ENCODE results near the gene SRPK3.

Gene SRPK3

DNA sequence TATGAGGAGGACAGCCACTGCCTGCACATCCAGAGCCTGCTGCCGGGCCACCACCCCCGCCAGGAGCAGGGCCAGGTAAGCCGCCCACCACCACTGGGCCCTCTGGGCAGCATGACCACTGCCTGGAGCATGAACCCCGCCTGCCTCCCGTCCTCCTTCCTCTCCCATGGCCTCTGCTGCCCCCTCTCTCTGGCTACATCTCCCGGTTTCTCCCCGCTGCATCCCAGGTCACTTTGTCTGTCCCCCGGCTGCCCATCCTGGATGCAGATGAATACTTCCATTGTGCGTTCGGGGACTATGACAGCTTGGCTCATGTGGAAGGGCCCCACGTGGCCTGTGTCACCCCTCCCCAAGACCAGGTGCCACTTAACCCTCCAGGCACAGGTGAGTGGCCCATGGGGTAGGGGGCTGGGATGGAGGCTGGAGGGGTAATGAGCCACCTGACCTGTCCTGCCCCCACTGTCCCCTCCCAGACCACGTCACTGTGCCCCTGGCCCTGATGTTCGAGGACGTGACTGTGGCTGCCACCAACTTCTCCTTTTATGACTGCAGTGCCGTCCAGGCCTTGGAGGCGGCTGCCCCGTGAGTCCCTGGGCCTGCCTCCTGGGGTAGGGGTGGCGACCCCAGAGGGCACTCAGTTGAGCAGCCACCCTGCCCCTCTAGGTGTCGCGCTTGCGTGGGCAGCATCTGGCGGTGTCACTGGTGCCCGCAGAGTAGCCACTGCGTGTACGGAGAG, 10.8 kb upstream of the SRPK3 start:
- DNase-seq = peak in 4 of 10 donors; percentile 18 to 85 (median 69)
- intact Hi-C loops (cut with DNase I) = no loop called here

GRCh38 chrX:153770601-153771414, 10.0 kb upstream of the SRPK3 start:
- DNase-seq = peak in 3 of 10 donors; percentile 11 to 72 (median 35)
- intact Hi-C loops (cut with DNase I) = no loop called here

GRCh38 chrX:153771415-153772315, 9.2 kb upstream of the SRPK3 start:
- peak in 4 of 10 donors; percentile 23 to 80 (median 71) for DNase-seq
- intact Hi-C loops (cut with DNase I) = no loop called here

DNA sequence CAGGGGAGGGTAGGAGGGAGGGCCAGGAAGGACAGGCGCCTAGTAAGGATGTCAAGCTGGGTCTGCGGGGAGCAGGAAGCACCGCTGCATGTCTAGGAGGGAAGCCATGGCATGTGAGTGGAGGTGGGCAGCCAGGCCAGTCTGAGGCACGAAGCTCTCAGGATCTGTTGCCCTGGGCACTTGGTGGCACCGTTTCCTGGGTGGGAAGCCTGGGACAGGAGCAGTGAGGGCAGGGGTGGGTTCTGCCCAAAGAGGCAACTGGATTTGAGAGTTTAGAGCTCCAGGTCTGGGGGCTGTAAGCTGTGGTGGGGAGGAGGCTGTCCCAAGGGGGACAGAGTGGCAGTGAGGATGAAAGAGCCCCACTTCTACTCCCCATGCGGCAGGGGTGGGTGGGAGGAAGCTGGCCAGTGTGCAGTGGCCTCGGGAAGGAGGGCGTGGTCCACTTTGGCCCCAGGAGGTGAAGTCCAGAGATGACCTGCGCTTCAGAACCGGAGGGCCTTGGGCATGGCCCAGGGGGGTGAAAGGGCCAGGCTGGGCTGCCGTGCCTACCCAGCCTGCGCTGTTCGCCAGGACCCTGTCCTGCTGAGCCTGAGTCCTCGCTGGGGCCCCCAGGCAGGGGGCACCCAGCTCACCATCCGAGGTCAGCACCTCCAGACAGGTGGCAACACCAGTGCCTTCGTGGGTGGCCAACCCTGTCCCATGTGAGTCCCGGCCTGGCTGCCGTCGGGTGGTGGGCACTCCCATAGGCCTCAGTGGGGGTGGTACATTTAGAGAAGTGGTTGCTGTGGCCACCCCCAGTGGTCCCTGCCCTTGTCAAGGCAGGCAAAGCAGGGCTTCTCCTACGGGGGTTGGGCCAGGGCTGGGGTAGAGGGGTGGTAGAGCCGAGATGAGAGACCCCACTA, 8.3 kb upstream of the SRPK3 start:
- intact Hi-C loops (cut with DNase I) = no loop called here

DNA sequence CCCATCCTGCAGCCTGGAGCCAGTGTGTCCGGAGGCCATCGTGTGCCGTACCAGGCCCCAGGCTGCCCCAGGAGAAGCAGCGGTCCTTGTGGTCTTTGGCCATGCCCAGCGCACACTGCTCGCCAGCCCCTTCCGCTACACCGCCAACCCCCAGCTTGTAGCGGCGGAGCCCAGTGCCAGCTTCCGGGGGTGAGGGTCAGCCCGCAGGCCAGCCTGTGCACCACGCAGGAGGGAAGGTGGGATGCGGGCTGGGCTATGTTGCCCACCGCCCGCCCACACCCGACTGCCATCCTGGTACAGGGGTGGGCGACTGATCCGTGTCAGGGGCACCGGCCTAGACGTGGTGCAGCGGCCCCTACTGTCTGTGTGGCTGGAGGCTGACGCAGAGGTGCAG, 7.6 kb upstream of the SRPK3 start:
- DNase-seq = peak in 4 of 10 donors; percentile 8 to 73 (median 67)
- intact Hi-C loops (cut with DNase I) = no loop called here

More for the DNA sequence above, 8.3 kb upstream of the SRPK3 start:
- peak in 6 of 10 donors; percentile 2 to 72 (median 39) for DNase-seq

DNA sequence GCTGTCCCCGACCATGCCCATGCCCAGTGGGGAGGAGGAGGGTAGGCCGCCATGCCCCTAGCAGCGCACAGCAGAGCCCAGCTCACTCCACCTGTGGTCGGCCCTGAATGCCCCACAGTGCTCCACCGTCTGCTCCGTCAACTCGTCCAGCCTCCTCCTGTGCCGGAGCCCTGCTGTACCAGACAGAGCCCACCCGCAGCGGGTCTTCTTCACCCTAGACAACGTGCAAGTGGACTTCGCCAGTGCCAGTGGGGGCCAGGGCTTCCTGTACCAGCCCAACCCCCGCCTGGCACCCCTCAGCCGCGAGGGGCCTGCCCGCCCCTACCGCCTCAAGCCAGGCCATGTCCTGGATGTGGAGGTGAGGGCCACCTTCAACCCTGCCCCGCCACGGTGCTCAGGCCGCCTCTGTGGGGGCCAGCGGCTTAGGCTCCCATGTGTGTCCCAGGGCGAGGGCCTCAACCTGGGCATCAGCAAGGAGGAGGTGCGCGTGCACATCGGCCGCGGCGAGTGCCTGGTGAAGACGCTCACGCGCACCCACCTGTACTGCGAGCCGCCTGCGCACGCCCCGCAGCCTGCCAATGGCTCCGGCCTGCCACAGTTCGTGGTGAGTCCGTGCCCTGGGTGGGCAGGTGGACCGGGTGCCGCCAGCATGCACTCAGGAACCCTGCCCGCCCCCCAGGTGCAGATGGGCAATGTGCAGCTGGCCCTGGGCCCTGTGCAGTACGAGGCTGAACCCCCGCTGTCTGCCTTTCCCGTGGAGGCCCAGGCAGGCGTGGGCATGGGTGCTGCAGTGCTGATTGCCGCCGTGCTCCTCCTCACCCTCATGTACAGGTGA, 6.9 kb upstream of the SRPK3 start:
- peak in 5 of 10 donors; percentile 4 to 83 (median 68) for DNase-seq
- intact Hi-C loops (cut with DNase I) = no loop called here

DNA sequence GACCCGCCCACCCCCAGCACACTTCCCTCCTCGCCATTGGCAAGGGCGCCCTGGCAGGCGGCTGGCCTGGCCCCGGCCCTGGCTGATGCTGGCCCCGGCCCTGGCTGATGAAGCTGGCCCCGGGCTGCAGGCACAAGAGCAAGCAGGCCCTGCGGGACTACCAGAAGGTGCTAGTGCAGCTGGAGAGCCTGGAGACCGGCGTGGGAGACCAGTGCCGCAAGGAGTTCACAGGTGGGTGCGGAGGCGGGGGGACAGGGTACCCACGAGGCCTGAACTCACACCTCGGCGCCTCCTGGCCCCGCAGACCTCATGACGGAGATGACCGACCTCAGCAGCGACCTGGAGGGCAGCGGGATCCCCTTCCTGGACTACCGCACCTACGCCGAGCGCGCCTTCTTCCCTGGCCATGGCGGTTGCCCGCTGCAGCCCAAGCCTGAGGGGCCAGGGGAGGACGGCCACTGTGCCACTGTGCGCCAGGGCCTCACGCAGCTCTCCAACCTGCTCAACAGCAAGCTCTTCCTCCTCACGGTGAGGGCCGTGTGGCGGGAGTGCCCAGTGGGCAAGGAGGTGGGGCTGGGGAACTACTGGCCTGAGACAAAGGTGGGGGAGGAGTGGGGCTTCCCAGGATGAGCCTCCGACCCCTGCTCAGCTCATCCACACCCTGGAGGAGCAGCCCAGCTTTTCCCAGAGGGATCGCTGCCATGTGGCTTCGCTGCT, 6.1 kb upstream of the SRPK3 start:
- peak in 5 of 10 donors; percentile 5 to 77 (median 59) for DNase-seq
- intact Hi-C loops (cut with DNase I) = no loop called here

GRCh38 chrX:153775293-153776119, 5.3 kb upstream of the SRPK3 start:
- peak in 6 of 10 donors; percentile 6 to 79 (median 32) for DNase-seq
- intact Hi-C loops (cut with DNase I) = no loop called here

DNA sequence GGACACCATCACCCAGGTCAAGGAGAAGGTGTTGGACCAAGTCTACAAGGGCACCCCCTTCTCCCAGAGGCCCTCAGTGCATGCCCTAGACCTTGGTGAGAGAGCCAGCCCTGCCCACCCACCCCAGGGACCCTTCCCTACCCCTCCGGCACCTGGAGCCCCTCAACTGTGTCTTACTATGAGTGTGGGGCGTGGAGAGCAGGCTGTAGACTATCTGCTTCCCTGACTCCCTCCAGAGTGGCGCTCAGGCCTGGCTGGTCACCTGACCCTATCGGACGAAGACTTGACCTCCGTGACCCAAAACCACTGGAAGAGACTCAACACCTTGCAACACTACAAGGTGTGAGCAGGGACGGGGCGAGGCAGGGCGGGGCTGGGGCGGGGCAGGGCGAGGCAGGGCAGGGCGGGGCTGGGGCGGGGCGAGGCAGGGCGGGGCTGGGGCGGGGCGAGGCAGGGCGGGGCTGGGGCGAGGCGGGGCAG, 4.7 kb upstream of the SRPK3 start:
- peak in 2 of 10 donors; percentile 3 to 7 for DNase-seq

DNA sequence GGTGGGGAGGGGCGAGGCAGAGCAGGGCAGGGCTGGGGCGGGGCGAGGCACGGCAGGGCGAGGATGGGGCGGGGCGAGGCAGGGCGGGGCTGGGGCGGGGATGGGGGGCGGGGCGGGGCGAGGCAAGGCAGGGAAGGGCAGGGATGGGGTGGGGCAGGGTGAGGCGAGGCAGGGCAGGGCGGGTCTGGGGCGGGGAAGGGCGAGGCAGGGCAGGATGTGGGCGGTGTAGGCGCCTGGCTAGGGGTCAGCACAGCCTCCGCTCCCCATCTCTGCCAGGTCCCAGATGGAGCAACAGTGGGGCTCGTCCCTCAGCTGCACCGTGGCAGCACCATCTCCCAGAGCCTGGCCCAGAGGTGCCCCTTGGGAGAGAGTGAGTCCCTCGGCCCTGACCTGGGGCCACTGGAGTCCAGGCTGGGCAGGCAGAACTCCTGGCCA, 4.2 kb upstream of the SRPK3 start:
- DNase-seq = peak in 4 of 10 donors; percentile 0 to 64 (median 15)
- intact Hi-C loops (cut with DNase I) = no loop called here

More for the DNA sequence above, 4.7 kb upstream of the SRPK3 start:
- intact Hi-C loops (cut with DNase I) = no loop called here

- DNase-seq = peak in 5 of 10 donors; percentile 3 to 80 (median 44)
- intact Hi-C loops (cut with DNase I) = no loop called here
Measured at GRCh38 chrX:153777261-153778090, 3.4 kb upstream of the SRPK3 start.

DNA sequence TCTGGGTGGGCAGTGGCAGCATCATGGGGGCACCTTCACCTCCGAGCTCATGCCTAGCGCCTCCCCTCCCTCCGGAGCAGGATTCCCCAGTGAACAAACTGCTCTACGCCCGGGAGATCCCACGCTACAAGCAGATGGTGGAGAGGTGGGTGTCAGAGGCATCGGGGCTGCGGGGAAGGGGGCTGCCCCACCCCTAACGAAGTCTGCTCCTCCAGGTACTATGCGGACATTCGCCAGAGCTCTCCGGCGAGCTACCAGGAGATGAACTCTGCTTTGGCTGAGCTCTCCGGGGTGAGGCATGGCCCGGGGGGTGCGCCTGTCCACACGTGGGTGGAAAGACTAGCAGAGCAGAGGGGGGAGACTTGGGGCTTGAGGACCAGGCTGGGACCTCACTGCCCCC, 2.7 kb upstream of the SRPK3 start:
- intact Hi-C loops (cut with DNase I) = no loop called here
- peak in 4 of 10 donors; percentile 1 to 75 (median 62) for DNase-seq

- intact Hi-C loops (cut with DNase I) = no loop called here
- DNase-seq = peak in 4 of 10 donors; percentile 7 to 83 (median 66)
Measured at GRCh38 chrX:153778684-153779101, 2.1 kb upstream of the SRPK3 start.

DNA sequence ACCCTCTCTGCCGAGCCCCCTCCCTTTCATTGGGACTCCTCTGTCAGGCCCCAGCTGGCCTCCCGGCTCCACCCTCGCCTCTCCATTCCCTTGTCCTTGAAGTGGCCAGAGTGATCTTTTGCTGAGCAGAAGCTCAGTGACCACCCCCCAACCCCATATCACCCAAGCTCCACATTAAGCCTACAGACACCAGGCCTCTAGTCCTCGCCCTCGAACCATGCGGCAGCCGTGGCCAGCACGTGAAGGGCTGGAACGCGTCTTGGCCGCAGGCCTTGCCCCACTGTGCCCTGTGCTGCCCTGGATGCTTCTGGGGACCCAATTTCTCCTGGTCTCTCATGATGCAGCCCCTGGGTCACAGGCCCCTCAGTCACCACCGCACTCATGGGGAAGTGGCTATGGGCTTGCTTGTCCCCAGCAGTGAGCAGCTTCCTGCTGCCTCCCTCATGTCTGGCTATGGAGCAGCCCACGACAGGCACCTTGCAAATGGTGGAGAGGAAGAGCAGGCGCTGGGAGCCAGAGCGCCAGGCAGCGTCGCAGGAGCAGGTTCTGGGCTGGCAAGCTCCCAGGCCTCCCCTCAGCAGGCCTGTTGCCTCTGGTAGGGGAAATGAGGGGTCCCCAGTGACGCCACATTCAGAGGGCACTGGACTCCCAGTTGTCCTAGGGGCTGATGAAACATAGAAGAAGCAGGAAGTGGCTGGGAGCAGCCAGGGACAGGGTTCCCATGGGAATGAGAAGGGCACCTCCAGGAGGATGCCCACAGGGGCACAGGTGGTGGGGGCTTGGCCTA, 757 bp upstream of the SRPK3 start:
- DNase-seq = peak in 3 of 10 donors; percentile 13 to 78 (median 76)
- intact Hi-C loops (cut with DNase I) = no loop called here

All from posterior cingulate gyrus (tissue), 11 donors.